SK-N-SH (cell line): Measurements from ENCODE around the gene POU2F3. TPM values are rescaled to one million over a fixed set of nuclear protein-coding genes. Genes with fewer than 3 reads are reported as not detected.

Source experiments
- CTCF ChIA-PET: fragments of 300-600, 350-600 bp; formaldehyde crosslinking; extraction: SDS; loops from one replicate; lab custom pipeline; 2021; lab: Yijun Ruan, JAX
- POLR2A ChIA-PET: fragments of 350-600 bp; sonication (Branson Sonifier 250); formaldehyde crosslinking; extraction: SDS; loops from one replicate; lab custom pipeline; 2020; ENCODE audit warnings: antibody characterized with exemption, inconsistent platforms; lab: Yijun Ruan, JAX
- DNase-seq: peaks from one replicate; pipeline ENCODE4 v3.0.0; 2012
- H2AFZ ChIP-seq: fragments of 200-600 bp; sonication (generic); 2 replicates; pipeline ENCODE4 v1.8.1; 2016; ENCODE audit warnings: antibody characterized with exemption, mild to moderate bottlenecking, low read depth
- H3F3A ChIP-seq: fragments of 200-600 bp; sonication (generic); replicated peaks from 2 replicates; pipeline ENCODE3; 2016; ENCODE audit warnings: antibody characterized with exemption, mild to moderate bottlenecking; ENCODE audit not compliant: insufficient read depth
- H3K27ac ChIP-seq, 2 experiments: fragments of 200-500 bp in 1 of 2; fragments of 200-600 bp in 1 of 2; sonication (Bioruptor generic) in 1 of 2; sonication (generic), shearing (Covaris generic) in 1 of 2; 2 replicates each; pipeline versions ENCODE4 v1.5.1 to v1.6.1; 2014 to 2016; ENCODE audit warnings: low read depth in 2 of 2, inconsistent platforms in 1 of 2, low read length in 1 of 2, mild to moderate bottlenecking in 1 of 2, mixed read lengths in 1 of 2
- H3K27me3 ChIP-seq: fragments of 200-600 bp; sonication (generic), shearing (Covaris generic); 2 replicates; pipeline ENCODE4 v1.6.1; 2016; ENCODE audit warnings: mixed run types; ENCODE audit not compliant: insufficient read depth
- H3K36me3 ChIP-seq, 2 experiments: fragments of 200-500 bp in 1 of 2; fragments of 200-600 bp in 1 of 2; sonication (Bioruptor generic) in 1 of 2; sonication (generic) in 1 of 2; replicated peaks in 1 of 2; 2 replicates each; pipeline versions ENCODE3 to v1.5.1; 2014 to 2016; ENCODE audit warnings: low read length in 1 of 2, mild to moderate bottlenecking in 1 of 2; ENCODE audit not compliant: insufficient read depth in 2 of 2, control insufficient read depth in 1 of 2
- H3K4me1 ChIP-seq, 2 experiments: fragments of 200-500 bp in 1 of 2; fragments of 200-600 bp in 1 of 2; sonication (Bioruptor generic) in 1 of 2; sonication (generic), shearing (Covaris generic) in 1 of 2; 2 replicates each; pipeline versions ENCODE4 v1.5.1 to v1.6.1; 2014 to 2016; ENCODE audit warnings: low read depth in 1 of 2, low read length in 1 of 2, mixed run types in 1 of 2; ENCODE audit not compliant: insufficient read depth in 2 of 2, control insufficient read depth in 1 of 2
- H3K4me2 ChIP-seq: fragments of 200-600 bp; sonication (generic), shearing (Covaris generic); 2 replicates; pipeline ENCODE4 v1.6.1; 2017; ENCODE audit warnings: mixed run types
- H3K4me3 ChIP-seq, 2 experiments: fragments of 200-500 bp in 1 of 2; fragments of 200-600 bp in 1 of 2; sonication (Bioruptor generic) in 1 of 2; sonication (generic), shearing (Covaris generic) in 1 of 2; 2 replicates each; pipeline versions ENCODE4 v1.5.1 to v1.8.1; 2014 to 2016; ENCODE audit warnings: low read depth in 2 of 2, inconsistent platforms in 1 of 2, low read length in 1 of 2, mild to moderate bottlenecking in 1 of 2, mixed read lengths in 1 of 2, moderate library complexity in 1 of 2
- H3K79me2 ChIP-seq: fragments of 200-600 bp; sonication (generic); 2 replicates; pipeline ENCODE4 v1.8.1; 2017; ENCODE audit warnings: mild to moderate bottlenecking; ENCODE audit not compliant: insufficient read depth
- H3K9ac ChIP-seq: fragments of 200-600 bp; sonication (generic); 2 replicates; pipeline ENCODE4 v1.6.1; 2017; ENCODE audit warnings: mixed run types
- H3K9me2 ChIP-seq: fragments of 200-600 bp; sonication (generic); 2 replicates; pipeline ENCODE4 v1.6.1; 2017; ENCODE audit warnings: mixed run types
- H3K9me3 ChIP-seq: fragments of 200-600 bp; sonication (generic); 2 replicates; pipeline ENCODE4 v1.6.1; 2017; ENCODE audit warnings: mixed run types, mild to moderate bottlenecking, moderate library complexity
- H4K20me1 ChIP-seq: fragments of 200-600 bp; sonication (generic); 2 replicates; pipeline ENCODE4 v1.6.1; 2017; ENCODE audit warnings: mild to moderate bottlenecking, mixed run types; ENCODE audit not compliant: insufficient read depth
- CHD2 ChIP-seq: fragments of 150-350 bp; IDR thresholded peaks from 2 replicates; pipeline ENCODE4 v1.6.1; 2018; ENCODE audit warnings: low read length; ENCODE audit not compliant: partially characterized antibody
- ELF1 ChIP-seq: IDR thresholded peaks from 2 replicates; pipeline ENCODE4 v1.4.0; 2012
- FOXJ3 ChIP-seq: sonication (generic); formaldehyde crosslinking; IDR thresholded peaks from 2 replicates; pipeline ENCODE4 v1.5.1; 2020; ENCODE audit warnings: mild to moderate bottlenecking, missing genetic modification reagents
- GABPA ChIP-seq: IDR thresholded peaks from 2 replicates; pipeline ENCODE4 v1.4.0; 2012; ENCODE audit warnings: low read depth, mild to moderate bottlenecking
- GATA2 ChIP-seq: sonication (generic); formaldehyde crosslinking; IDR thresholded peaks from 2 replicates; pipeline ENCODE4 v1.5.0; 2020; ENCODE audit warnings: mild to moderate bottlenecking, missing genetic modification reagents
- IRF3 ChIP-seq: fragments of 150-350 bp; IDR thresholded peaks from 2 replicates; pipeline ENCODE4 v1.6.1; 2016; ENCODE audit warnings: mild to moderate bottlenecking, low read depth, low read length
- MXI1 ChIP-seq: IDR thresholded peaks from 2 replicates; pipeline ENCODE4 v1.6.1; 2012; ENCODE audit warnings: mild to moderate bottlenecking, low read depth, low read length, improper control_type of control experiment
- NFIC ChIP-seq: IDR thresholded peaks from 2 replicates; pipeline ENCODE4 v1.4.0; 2012; ENCODE audit warnings: borderline replicate concordance
- POLR2AphosphoS5 ChIP-seq: IDR thresholded peaks from 2 replicates; pipeline ENCODE4 v1.6.1; 2012; ENCODE audit warnings: low read depth, low read length
- RCOR1 ChIP-seq: fragments of 150-350 bp; IDR thresholded peaks from 2 replicates; pipeline ENCODE4 v1.6.1; 2017; ENCODE audit warnings: antibody characterized with exemption, low read length
- SMC3 ChIP-seq: IDR thresholded peaks from 2 replicates; pipeline ENCODE4 v1.6.1; 2012; ENCODE audit warnings: low read depth, low read length, improper control_type of control experiment
- TCF12 ChIP-seq: IDR thresholded peaks from 2 replicates; pipeline ENCODE4 v1.4.0; 2012
- WGBS: methylation state at CpG from one replicate; pipeline ENCODE4 v1.1.6; 2017; ENCODE audit warnings: low lambda C conversion rate; 5-methylcytosine and 5-hydroxymethylcytosine counted together
- polyA plus RNA-seq, 3 experiments: library from polyadenylated mRNA; depleted of rRNA; stranded (reverse); fragments of >200 nt; gene quantifications; 2 replicates each; pipeline ENCODE4 v1.2.3, GENCODE V29; 2012
- TF ChIP-seq, protein P1 (sequence below): fragments of 150-350 bp; IDR thresholded peaks from 2 replicates; pipeline ENCODE4 v1.6.1; 2017; ENCODE audit warnings: antibody characterized with exemption, low read length, low read depth, borderline replicate concordance
- TF ChIP-seq, protein P2 (sequence below): fragments of 200-600 bp; sonication (generic); IDR thresholded peaks from 2 replicates; pipeline ENCODE4 v1.6.1; 2017; ENCODE audit warnings: antibody characterized with exemption, mild to moderate bottlenecking, moderate library complexity
- TF ChIP-seq, protein P3 (sequence below): IDR thresholded peaks from 2 replicates; pipeline ENCODE4 v1.4.0; 2012; ENCODE audit warnings: low read depth, borderline replicate concordance
- TF ChIP-seq, protein P4 (sequence below): IDR thresholded peaks from 2 replicates; pipeline ENCODE4 v1.4.0; 2012; ENCODE audit warnings: low read depth
- TF ChIP-seq, protein P5 (sequence below): IDR thresholded peaks from 2 replicates; pipeline ENCODE4 v1.4.0; 2012; ENCODE audit warnings: low read depth, borderline replicate concordance

POU2F3 gene
- polyA plus RNA-seq, 1 of the 3 experiments (the other 2 are of a cell fraction), result 0.02 TPM

- ChIA-PET POLR2A (no interaction called here), CTCF (interaction anchor here (0.6 to 5.2 kb wide), 4 partner anchors 21 to 142 kb away, joined by 3 to 31 read pairs (median 8); no protein-coding TSS in a partner anchor)
- no peak overlapping the region for H3K27ac ChIP-seq
- no peaks in the 10 kb centered on the region for H3K36me3 ChIP-seq
- H3F3A ChIP-seq, result no peaks in the 10 kb centered on the region
- no peaks in the 10 kb centered on the region for H3K79me2 ChIP-seq
- DNase-seq, result no peak
- H3K9me3 ChIP-seq, result no peaks in the 10 kb centered on the region
- H3K9me2 ChIP-seq, result no peaks in the 10 kb centered on the region
- TF ChIP-seq IRF3, result no peak
- TF ChIP-seq, protein P1, sequence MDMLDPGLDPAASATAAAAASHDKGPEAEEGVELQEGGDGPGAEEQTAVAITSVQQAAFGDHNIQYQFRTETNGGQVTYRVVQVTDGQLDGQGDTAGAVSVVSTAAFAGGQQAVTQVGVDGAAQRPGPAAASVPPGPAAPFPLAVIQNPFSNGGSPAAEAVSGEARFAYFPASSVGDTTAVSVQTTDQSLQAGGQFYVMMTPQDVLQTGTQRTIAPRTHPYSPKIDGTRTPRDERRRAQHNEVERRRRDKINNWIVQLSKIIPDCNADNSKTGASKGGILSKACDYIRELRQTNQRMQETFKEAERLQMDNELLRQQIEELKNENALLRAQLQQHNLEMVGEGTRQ, result no peak
- no peak for TF ChIP-seq RCOR1
- TF ChIP-seq, protein P2, sequence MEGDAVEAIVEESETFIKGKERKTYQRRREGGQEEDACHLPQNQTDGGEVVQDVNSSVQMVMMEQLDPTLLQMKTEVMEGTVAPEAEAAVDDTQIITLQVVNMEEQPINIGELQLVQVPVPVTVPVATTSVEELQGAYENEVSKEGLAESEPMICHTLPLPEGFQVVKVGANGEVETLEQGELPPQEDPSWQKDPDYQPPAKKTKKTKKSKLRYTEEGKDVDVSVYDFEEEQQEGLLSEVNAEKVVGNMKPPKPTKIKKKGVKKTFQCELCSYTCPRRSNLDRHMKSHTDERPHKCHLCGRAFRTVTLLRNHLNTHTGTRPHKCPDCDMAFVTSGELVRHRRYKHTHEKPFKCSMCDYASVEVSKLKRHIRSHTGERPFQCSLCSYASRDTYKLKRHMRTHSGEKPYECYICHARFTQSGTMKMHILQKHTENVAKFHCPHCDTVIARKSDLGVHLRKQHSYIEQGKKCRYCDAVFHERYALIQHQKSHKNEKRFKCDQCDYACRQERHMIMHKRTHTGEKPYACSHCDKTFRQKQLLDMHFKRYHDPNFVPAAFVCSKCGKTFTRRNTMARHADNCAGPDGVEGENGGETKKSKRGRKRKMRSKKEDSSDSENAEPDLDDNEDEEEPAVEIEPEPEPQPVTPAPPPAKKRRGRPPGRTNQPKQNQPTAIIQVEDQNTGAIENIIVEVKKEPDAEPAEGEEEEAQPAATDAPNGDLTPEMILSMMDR, result no peak
- no peak for TF ChIP-seq GATA2 (CRISPR knock-in tag)
- TF ChIP-seq, protein P3, sequence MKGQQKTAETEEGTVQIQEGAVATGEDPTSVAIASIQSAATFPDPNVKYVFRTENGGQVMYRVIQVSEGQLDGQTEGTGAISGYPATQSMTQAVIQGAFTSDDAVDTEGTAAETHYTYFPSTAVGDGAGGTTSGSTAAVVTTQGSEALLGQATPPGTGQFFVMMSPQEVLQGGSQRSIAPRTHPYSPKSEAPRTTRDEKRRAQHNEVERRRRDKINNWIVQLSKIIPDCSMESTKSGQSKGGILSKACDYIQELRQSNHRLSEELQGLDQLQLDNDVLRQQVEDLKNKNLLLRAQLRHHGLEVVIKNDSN, result no peak
- no peak for TF ChIP-seq NFIC
- peaks cover 15% of the 10 kb centered on the region; the same call in 1 of the 2 replicates for H3K27me3 ChIP-seq
- H3K4me1 ChIP-seq, result peaks cover 0 to 23% of the 10 kb centered on the region in 2 experiments; a peak in 1 of 4 replicates
- no peak overlapping the region for H3K4me3 ChIP-seq
- H3K4me2 ChIP-seq, result no peak overlapping the region
- H4K20me1 ChIP-seq, result no peaks in the 10 kb centered on the region
- H2AFZ ChIP-seq, result no peak overlapping the region
- no peak overlapping the region for H3K9ac ChIP-seq
- WGBS, result 56% methylated on average over 5 of the region's 15 CpGs
Measured at GRCh38 chr11:120192831-120193625, 46.9 kb upstream of the POU2F3 start.

DNA sequence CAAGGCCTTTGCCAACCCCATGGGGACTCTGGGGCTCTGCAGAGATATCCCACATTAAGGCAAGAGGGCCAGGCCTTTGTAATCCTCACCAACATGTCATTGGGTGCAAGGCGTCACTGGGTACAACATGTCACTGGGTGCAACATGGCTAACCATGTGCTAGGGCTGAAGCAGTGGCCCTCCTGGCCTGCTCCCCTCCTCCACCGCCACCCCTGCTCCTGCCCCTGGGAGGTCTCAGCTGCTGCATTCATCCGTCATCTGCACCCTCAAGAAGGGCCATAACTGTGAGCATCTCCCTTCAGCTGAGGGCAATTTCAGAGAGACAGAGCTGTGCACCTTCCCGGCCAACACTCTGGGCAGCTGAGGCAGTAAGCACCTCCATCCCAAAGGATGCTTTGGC, 45.8 kb upstream of the POU2F3 start:
- 62% methylated on average over 3 of the region's 4 CpGs for WGBS
- DNase-seq, result no peak
- H3K36me3 ChIP-seq, result no peaks in the 10 kb centered on the region
- CTCF ChIA-PET, result interaction anchor here (0.8 to 3.1 kb wide), 4 partner anchors 22 to 109 kb away, joined by 3 to 12 read pairs (median 3); no protein-coding TSS in a partner anchor
- no peak overlapping the region for H2AFZ ChIP-seq
- no peaks in the 10 kb centered on the region for H3K9me3 ChIP-seq
- no peak overlapping the region for H3K27ac ChIP-seq
- H3F3A ChIP-seq, result no peaks in the 10 kb centered on the region
- H3K4me1 ChIP-seq, result peaks cover 0 to 21% of the 10 kb centered on the region in 2 experiments; a peak in 1 of 4 replicates
- H3K27me3 ChIP-seq, result peaks cover 15% of the 10 kb centered on the region; the same call in 1 of the 2 replicates
- H4K20me1 ChIP-seq, result no peaks in the 10 kb centered on the region
- H3K9ac ChIP-seq, result no peak overlapping the region
- H3K9me2 ChIP-seq, result no peaks in the 10 kb centered on the region
- no peaks in the 10 kb centered on the region for H3K79me2 ChIP-seq
- H3K4me2 ChIP-seq, result no peak overlapping the region
- no peak overlapping the region for H3K4me3 ChIP-seq
- POLR2A ChIA-PET, result no interaction called here
- TF ChIP-seq, protein P4, sequence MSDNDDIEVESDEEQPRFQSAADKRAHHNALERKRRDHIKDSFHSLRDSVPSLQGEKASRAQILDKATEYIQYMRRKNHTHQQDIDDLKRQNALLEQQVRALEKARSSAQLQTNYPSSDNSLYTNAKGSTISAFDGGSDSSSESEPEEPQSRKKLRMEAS, result no peak
- TF ChIP-seq FOXJ3 (CRISPR knock-in tag), result no peak
- TF ChIP-seq SMC3, result no peak
- TF ChIP-seq, protein P3, result no peak
- no peak for TF ChIP-seq ELF1
- no peak for TF ChIP-seq TCF12
- TF ChIP-seq POLR2AphosphoS5, result no peak
- TF ChIP-seq IRF3, result no peak
- no peak for TF ChIP-seq CHD2
- no peak for TF ChIP-seq MXI1
- TF ChIP-seq, protein P5, sequence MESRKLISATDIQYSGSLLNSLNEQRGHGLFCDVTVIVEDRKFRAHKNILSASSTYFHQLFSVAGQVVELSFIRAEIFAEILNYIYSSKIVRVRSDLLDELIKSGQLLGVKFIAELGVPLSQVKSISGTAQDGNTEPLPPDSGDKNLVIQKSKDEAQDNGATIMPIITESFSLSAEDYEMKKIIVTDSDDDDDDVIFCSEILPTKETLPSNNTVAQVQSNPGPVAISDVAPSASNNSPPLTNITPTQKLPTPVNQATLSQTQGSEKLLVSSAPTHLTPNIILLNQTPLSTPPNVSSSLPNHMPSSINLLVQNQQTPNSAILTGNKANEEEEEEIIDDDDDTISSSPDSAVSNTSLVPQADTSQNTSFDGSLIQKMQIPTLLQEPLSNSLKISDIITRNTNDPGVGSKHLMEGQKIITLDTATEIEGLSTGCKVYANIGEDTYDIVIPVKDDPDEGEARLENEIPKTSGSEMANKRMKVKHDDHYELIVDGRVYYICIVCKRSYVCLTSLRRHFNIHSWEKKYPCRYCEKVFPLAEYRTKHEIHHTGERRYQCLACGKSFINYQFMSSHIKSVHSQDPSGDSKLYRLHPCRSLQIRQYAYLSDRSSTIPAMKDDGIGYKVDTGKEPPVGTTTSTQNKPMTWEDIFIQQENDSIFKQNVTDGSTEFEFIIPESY, result no peak
- TF ChIP-seq GABPA, result no peak
